ENCODE data around the gene EHBP1.

Gene EHBP1

DNA sequence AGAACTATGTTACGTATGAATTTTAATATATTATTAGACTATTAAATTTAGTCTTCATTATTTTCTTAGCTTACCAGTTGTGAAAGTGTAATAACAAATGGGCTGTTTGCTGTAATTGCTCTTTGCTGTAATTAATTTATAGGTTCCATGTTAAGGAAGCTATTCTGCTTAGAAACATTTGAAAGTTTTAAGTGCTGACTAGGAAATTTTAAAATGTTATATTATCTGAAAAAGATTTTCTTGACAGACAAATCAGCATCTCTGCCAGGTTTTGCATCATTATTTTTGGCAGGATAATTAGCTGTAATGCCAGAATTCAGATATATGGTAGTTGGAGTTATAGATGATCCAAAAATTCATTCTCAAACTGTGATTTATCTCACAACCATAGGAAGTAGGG lies 387.3 kb downstream of the EHBP1 start:
- no peak for TF ChIP-seq FOXP2 (optimal IDR thresholded peaks at IDR 0.05; ENCODE audit: borderline replicate concordance, extremely low read depth, extremely low read length, insufficient read depth)
- TF ChIP-seq TAF1 (IDR thresholded peaks at IDR 0.05; ENCODE audit: borderline replicate concordance, insufficient read depth, low read length): no peak
- TF ChIP-seq, protein P1, sequence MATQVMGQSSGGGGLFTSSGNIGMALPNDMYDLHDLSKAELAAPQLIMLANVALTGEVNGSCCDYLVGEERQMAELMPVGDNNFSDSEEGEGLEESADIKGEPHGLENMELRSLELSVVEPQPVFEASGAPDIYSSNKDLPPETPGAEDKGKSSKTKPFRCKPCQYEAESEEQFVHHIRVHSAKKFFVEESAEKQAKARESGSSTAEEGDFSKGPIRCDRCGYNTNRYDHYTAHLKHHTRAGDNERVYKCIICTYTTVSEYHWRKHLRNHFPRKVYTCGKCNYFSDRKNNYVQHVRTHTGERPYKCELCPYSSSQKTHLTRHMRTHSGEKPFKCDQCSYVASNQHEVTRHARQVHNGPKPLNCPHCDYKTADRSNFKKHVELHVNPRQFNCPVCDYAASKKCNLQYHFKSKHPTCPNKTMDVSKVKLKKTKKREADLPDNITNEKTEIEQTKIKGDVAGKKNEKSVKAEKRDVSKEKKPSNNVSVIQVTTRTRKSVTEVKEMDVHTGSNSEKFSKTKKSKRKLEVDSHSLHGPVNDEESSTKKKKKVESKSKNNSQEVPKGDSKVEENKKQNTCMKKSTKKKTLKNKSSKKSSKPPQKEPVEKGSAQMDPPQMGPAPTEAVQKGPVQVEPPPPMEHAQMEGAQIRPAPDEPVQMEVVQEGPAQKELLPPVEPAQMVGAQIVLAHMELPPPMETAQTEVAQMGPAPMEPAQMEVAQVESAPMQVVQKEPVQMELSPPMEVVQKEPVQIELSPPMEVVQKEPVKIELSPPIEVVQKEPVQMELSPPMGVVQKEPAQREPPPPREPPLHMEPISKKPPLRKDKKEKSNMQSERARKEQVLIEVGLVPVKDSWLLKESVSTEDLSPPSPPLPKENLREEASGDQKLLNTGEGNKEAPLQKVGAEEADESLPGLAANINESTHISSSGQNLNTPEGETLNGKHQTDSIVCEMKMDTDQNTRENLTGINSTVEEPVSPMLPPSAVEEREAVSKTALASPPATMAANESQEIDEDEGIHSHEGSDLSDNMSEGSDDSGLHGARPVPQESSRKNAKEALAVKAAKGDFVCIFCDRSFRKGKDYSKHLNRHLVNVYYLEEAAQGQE (IDR thresholded peaks at IDR 0.05; ENCODE audit: insufficient read depth in 1 of 2, low read depth in 2 of 2, low read length in 2 of 2): no peak
- TF ChIP-seq POLR2AphosphoS5 (IDR thresholded peaks at IDR 0.05; ENCODE audit: low read depth, low read length): no peak
- no peak for TF ChIP-seq SIN3A (IDR thresholded peaks at IDR 0.05; ENCODE audit: borderline replicate concordance, insufficient read depth, low read length)

GRCh38 chr2:63093502-63093901 lies 388.0 kb downstream of the EHBP1 start:
- TF ChIP-seq, protein P1 (IDR thresholded peaks at IDR 0.05; ENCODE audit: insufficient read depth in 1 of 2, low read depth in 2 of 2, low read length in 2 of 2): no peak
- no peak for TF ChIP-seq POLR2AphosphoS5 (IDR thresholded peaks at IDR 0.05; ENCODE audit: low read depth, low read length)
- no peak for TF ChIP-seq SIN3A (IDR thresholded peaks at IDR 0.05; ENCODE audit: borderline replicate concordance, insufficient read depth, low read length)
- TF ChIP-seq TAF1 (IDR thresholded peaks at IDR 0.05; ENCODE audit: borderline replicate concordance, insufficient read depth, low read length): no peak
- no peak for TF ChIP-seq FOXP2 (optimal IDR thresholded peaks at IDR 0.05; ENCODE audit: borderline replicate concordance, extremely low read depth, extremely low read length, insufficient read depth)
